GM12878 (cell line): ENCODE results near the gene CKMT2. TPM values are rescaled to one million over a fixed set of nuclear protein-coding genes. Genes with fewer than 3 reads are reported as not detected.

Experiments used
- ATF3 ChIP-seq: IDR thresholded peaks from 2 replicates; pipeline ENCODE4 v1.6.1; 2011; ENCODE audit warnings: low read depth, mild to moderate bottlenecking, low read length, moderate library complexity, borderline replicate concordance; ENCODE audit errors: extremely low read depth
- CBFB ChIP-seq: IDR thresholded peaks from 2 replicates; pipeline ENCODE4 v1.6.1; 2016; ENCODE audit warnings: antibody characterized with exemption, low read depth
- EED ChIP-seq: sonication (generic); IDR thresholded peaks from 2 replicates; pipeline ENCODE4 v1.6.1; 2016; ENCODE audit warnings: antibody characterized with exemption, low read depth
- GABPA ChIP-seq: IDR thresholded peaks from 2 replicates; pipeline ENCODE4 v1.6.1; 2014; ENCODE audit warnings: antibody characterized with exemption, low read depth, mild to moderate bottlenecking, inconsistent platforms
- HDGF ChIP-seq: fragments of 450-650 bp; IDR thresholded peaks from 2 replicates; pipeline ENCODE4 v1.6.1; 2016; ENCODE audit warnings: antibody characterized with exemption
- MTA3 ChIP-seq: IDR thresholded peaks from 2 replicates; pipeline ENCODE4 v1.6.1; 2012; ENCODE audit warnings: low read length, inconsistent platforms, borderline replicate concordance
- RB1 ChIP-seq: fragments of 450-650 bp; formaldehyde crosslinking; IDR thresholded peaks from 2 replicates; pipeline ENCODE4 v1.6.1; 2017; ENCODE audit warnings: mild to moderate bottlenecking, borderline replicate concordance
- polyA plus RNA-seq, 11 experiments: library from polyadenylated mRNA; depleted of rRNA in 4 of 11; unstranded in 6 of 11; stranded (reverse) in 5 of 11; fragments of >200 nt; fragmentation: Nextera tagmentation in 4 of 11; fragmentation: Illumina TruSeq in 1 of 11; extraction: Ambion mirVana in 4 of 11; extraction: Trizol in 1 of 11; gene quantifications; 1 replicate in 1 of 11; 2 replicates in 10 of 11; pipeline versions ENCODE4 v1.2.1 to v1.2.3, GENCODE V29; 2011 to 2016; ENCODE audit warnings: inconsistent platforms in 2 of 11, missing spikeins in 2 of 11, low read depth in 1 of 11
- total RNA-seq, 4 experiments: library from RNA; depleted of rRNA in 3 of 4; stranded (reverse); fragments of >200 nt in 3 of 4; fragmentation: Illumina TruSeq in 1 of 4; extraction: Trizol in 1 of 4; gene quantifications; 2 replicates each; pipeline versions ENCODE4 v1.2.1 to v1.2.3, GENCODE V29; 2013 to 2021
- TF ChIP-seq, protein P1 (sequence below): IDR thresholded peaks from 2 replicates; pipeline ENCODE4 v1.6.1; 2012; ENCODE audit warnings: improper control_type of control experiment, low read depth, low read length; ENCODE audit not compliant: insufficient replicate concordance
- TF ChIP-seq, protein P2 (sequence below): IDR thresholded peaks from 2 replicates; pipeline ENCODE4 v1.6.1; 2012; ENCODE audit warnings: low read depth, low read length, improper control_type of control experiment

The CKMT2 gene
- total and polyA plus RNA-seq, 10 of the 15 experiments (the other 5 are each of a cell fraction or from before 2014, with no cell fraction given): 0.70 to 1.2 TPM; not detected in 8

GRCh38 chr5:81241001-81241400, 7.9 kb downstream of the CKMT2 start (continued):
- TF ChIP-seq HDGF (no peak), MTA3 (no peak), GABPA (no peak), EED (no peak), RB1 (no peak), CBFB (no peak), ATF3 (no peak)
- TF ChIP-seq, protein P1, sequence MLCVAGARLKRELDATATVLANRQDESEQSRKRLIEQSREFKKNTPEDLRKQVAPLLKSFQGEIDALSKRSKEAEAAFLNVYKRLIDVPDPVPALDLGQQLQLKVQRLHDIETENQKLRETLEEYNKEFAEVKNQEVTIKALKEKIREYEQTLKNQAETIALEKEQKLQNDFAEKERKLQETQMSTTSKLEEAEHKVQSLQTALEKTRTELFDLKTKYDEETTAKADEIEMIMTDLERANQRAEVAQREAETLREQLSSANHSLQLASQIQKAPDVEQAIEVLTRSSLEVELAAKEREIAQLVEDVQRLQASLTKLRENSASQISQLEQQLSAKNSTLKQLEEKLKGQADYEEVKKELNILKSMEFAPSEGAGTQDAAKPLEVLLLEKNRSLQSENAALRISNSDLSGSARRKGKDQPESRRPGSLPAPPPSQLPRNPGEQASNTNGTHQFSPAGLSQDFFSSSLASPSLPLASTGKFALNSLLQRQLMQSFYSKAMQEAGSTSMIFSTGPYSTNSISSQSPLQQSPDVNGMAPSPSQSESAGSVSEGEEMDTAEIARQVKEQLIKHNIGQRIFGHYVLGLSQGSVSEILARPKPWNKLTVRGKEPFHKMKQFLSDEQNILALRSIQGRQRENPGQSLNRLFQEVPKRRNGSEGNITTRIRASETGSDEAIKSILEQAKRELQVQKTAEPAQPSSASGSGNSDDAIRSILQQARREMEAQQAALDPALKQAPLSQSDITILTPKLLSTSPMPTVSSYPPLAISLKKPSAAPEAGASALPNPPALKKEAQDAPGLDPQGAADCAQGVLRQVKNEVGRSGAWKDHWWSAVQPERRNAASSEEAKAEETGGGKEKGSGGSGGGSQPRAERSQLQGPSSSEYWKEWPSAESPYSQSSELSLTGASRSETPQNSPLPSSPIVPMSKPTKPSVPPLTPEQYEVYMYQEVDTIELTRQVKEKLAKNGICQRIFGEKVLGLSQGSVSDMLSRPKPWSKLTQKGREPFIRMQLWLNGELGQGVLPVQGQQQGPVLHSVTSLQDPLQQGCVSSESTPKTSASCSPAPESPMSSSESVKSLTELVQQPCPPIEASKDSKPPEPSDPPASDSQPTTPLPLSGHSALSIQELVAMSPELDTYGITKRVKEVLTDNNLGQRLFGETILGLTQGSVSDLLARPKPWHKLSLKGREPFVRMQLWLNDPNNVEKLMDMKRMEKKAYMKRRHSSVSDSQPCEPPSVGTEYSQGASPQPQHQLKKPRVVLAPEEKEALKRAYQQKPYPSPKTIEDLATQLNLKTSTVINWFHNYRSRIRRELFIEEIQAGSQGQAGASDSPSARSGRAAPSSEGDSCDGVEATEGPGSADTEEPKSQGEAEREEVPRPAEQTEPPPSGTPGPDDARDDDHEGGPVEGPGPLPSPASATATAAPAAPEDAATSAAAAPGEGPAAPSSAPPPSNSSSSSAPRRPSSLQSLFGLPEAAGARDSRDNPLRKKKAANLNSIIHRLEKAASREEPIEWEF: no peak
- TF ChIP-seq, protein P2, sequence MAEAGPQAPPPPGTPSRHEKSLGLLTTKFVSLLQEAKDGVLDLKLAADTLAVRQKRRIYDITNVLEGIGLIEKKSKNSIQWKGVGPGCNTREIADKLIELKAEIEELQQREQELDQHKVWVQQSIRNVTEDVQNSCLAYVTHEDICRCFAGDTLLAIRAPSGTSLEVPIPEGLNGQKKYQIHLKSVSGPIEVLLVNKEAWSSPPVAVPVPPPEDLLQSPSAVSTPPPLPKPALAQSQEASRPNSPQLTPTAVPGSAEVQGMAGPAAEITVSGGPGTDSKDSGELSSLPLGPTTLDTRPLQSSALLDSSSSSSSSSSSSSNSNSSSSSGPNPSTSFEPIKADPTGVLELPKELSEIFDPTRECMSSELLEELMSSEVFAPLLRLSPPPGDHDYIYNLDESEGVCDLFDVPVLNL: no peak
- TF ChIP-seq, all 136 proteins: peak for 0
